ENCODE measurements around the gene AHCTF1.
"Not testable (repeated sequence)": the region's sequence is repeated elsewhere in the genome, so short reads cannot be mapped to it uniquely, and the experiment has no call there.

DNA sequence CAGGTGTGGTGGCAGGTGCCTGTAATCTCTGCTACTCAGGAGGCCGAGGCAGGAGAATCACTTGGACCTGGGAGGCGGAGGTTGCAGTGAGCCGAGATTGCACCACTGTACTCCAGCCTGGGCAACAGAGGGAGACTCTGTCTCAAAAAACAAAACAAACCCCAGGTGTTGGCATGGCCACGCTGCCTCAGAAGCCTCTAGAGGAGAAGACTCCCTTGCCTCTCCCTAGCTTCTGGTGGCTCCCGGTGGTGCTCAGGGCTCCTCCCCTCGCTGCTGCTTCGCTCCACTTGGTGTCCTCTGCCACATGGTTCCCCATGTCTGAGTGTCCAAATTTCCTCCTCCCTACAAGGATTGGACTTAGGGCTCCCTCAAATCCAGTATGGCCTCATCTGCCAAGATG, 109.6 kb downstream of the AHCTF1 start:
- not testable (repeated sequence) for TF ChIP-seq CTCF, POLR2A (IDR thresholded peaks at IDR 0.05)

Measured in uterus (tissue), 2 donors.